ENCODE measurements around the gene LUC7L2. TPM values are rescaled to one million over a fixed set of nuclear protein-coding genes. Genes with fewer than 3 reads are reported as not detected.

LUC7L2 gene
- total RNA-seq, 2 donors from 2014 or later = 71.0 to 76.0 TPM

- no peaks in the 10 kb centered on the region for H3K27me3 ChIP-seq (ENCODE audit: control insufficient read depth, insufficient read depth, low read length, poor library complexity, severe bottlenecking)
- peak overlapping the region; percentile 100 for H3K9ac ChIP-seq (ENCODE audit: extremely low read depth, low read length, poor library complexity, severe bottlenecking)
- H3K27me3 Mint-ChIP-seq (ENCODE audit: insufficient read depth) = no peaks in the 10 kb centered on the region
- DNase-seq = peak; percentile 98
- H3K4me1 ChIP-seq (ENCODE audit: control insufficient read depth, insufficient read depth, low read length) = no peaks in the 10 kb centered on the region
- 3 to 4% methylated on average over 63 to 66 of the region's 66 CpGs for WGBS, 2 experiments (ENCODE audit: insufficient coverage in 1 of 2, insufficient read length in 1 of 2)
- H3K9me3 ChIP-seq (ENCODE audit: control insufficient read depth, low read length) = peaks cover 10% of the 10 kb centered on the region
- peaks cover 5% of the 10 kb centered on the region for H3K4me1 Mint-ChIP-seq
- peaks cover 15% of the 10 kb centered on the region for H3K36me3 Mint-ChIP-seq (ENCODE audit: low read depth)
- H3K36me3 ChIP-seq (ENCODE audit: control insufficient read depth, insufficient read depth, low read length) = peaks cover 4% of the 10 kb centered on the region
- peak overlapping the region; percentile 99 for H3K4me3 ChIP-seq (ENCODE audit: low read length)
- peaks cover 12% of the 10 kb centered on the region for H3K9me3 Mint-ChIP-seq
- TF ChIP-seq CTCF (conservative IDR thresholded peaks at IDR 0.05) = peak; percentile 87
- peak overlapping the region; percentile 97 for H3K4me3 Mint-ChIP-seq
- peak overlapping the region; percentile 100 for H3K27ac Mint-ChIP-seq
- H3K27ac ChIP-seq (ENCODE audit: low read depth, low read length) = peak overlapping the region; percentile 100
Measured at GRCh38 chr7:139340037-139340807, 19.5 kb upstream of the LUC7L2 start.

- H3K9ac ChIP-seq (ENCODE audit: extremely low read depth, low read length, poor library complexity, severe bottlenecking) = peak overlapping the region; percentile 100
- Mint-ChIP-seq H3K9me3 (peaks cover 12% of the 10 kb centered on the region), H3K27me3 (ENCODE audit: insufficient read depth) (no peaks in the 10 kb centered on the region), H3K27ac (peak overlapping the region; percentile 100), H3K4me1 (peaks cover 5% of the 10 kb centered on the region), H3K36me3 (ENCODE audit: low read depth) (peaks cover 19% of the 10 kb centered on the region), H3K4me3 (peak overlapping the region; percentile 97)
- H3K36me3 ChIP-seq (ENCODE audit: control insufficient read depth, insufficient read depth, low read length) = peaks cover 8% of the 10 kb centered on the region
- H3K9me3 ChIP-seq (ENCODE audit: control insufficient read depth, low read length) = peaks cover 10% of the 10 kb centered on the region
- DNase-seq = no peak
- no peaks in the 10 kb centered on the region for H3K27me3 ChIP-seq (ENCODE audit: control insufficient read depth, insufficient read depth, low read length, poor library complexity, severe bottlenecking)
- H3K27ac ChIP-seq (ENCODE audit: low read depth, low read length) = peak overlapping the region; percentile 100
- peak overlapping the region; percentile 99 for H3K4me3 ChIP-seq (ENCODE audit: low read length)
- H3K4me1 ChIP-seq (ENCODE audit: control insufficient read depth, insufficient read depth, low read length) = no peaks in the 10 kb centered on the region
- TF ChIP-seq CTCF (conservative IDR thresholded peaks at IDR 0.05) = no peak
- WGBS, 2 experiments (ENCODE audit: insufficient coverage in 1 of 2, insufficient read length in 1 of 2) = 0% methylated on average over 3 to 8 of the region's 9 CpGs
Measured at GRCh38 chr7:139340808-139341057, 19.0 kb upstream of the LUC7L2 start.

- peak; percentile 55 for TF ChIP-seq CTCF (conservative IDR thresholded peaks at IDR 0.05)
- Mint-ChIP-seq H3K4me1 (peaks cover 5% of the 10 kb centered on the region), H3K27ac (peak within 1 kb of the TSS; percentile 100), H3K9me3 (peaks cover 12% of the 10 kb centered on the region), H3K36me3 (ENCODE audit: low read depth) (peaks cover 20% of the 10 kb centered on the region), H3K4me3 (peak within 1 kb of the TSS; percentile 97), H3K27me3 (ENCODE audit: insufficient read depth) (no peaks in the 10 kb centered on the region)
- DNase-seq = peak; percentile 97
- WGBS, 2 experiments (ENCODE audit: insufficient coverage in 1 of 2, insufficient read length in 1 of 2) = 0% methylated on average over 24 to 54 of the region's 54 CpGs
- peak within 1 kb of the TSS; percentile 99 for H3K4me3 ChIP-seq (ENCODE audit: low read length)
- no peaks in the 10 kb centered on the region for H3K27me3 ChIP-seq (ENCODE audit: control insufficient read depth, insufficient read depth, low read length, poor library complexity, severe bottlenecking)
- H3K4me1 ChIP-seq (ENCODE audit: control insufficient read depth, insufficient read depth, low read length) = no peaks in the 10 kb centered on the region
- peaks cover 10% of the 10 kb centered on the region for H3K9me3 ChIP-seq (ENCODE audit: control insufficient read depth, low read length)
- H3K27ac ChIP-seq (ENCODE audit: low read depth, low read length) = peak within 1 kb of the TSS; percentile 100
- peak within 1 kb of the TSS; percentile 100 for H3K9ac ChIP-seq (ENCODE audit: extremely low read depth, low read length, poor library complexity, severe bottlenecking)
- peaks cover 10% of the 10 kb centered on the region for H3K36me3 ChIP-seq (ENCODE audit: control insufficient read depth, insufficient read depth, low read length)
Measured at GRCh38 chr7:139341058-139341775, 18.5 kb upstream of the LUC7L2 start, which contains the start of gene FMC1. Gene FMC1, plus strand, starts transcription at chr7:139341337. Its CDS starts 48 bp downstream, at chr7:139341385.
